Measurements from ENCODE around the gene FUBP1.
"Not testable (repeated sequence)": the region's sequence is repeated elsewhere in the genome, so short reads cannot be mapped to it uniquely, and the experiment has no call there.

The FUBP1 gene

GRCh38 chr1:77945345-77945744 is 33.5 kb downstream of the FUBP1 start:
- no peak for DNase-seq (ENCODE audit: low spot score)

- no peak for DNase-seq (ENCODE audit: low spot score)
Observed at GRCh38 chr1:77942400-77943140, 36.3 kb downstream of the FUBP1 start.

- no peak for DNase-seq (ENCODE audit: low spot score)
Observed at GRCh38 chr1:77940921-77941570, 37.8 kb downstream of the FUBP1 start.

GRCh38 chr1:77938651-77939050 is 40.2 kb downstream of the FUBP1 start:
- no peak for DNase-seq (ENCODE audit: low spot score)

- DNase-seq (ENCODE audit: low spot score): no peak
Observed at GRCh38 chr1:77929806-77930205, 49.1 kb downstream of the FUBP1 start.

GRCh38 chr1:77927414-77927813 is 51.5 kb downstream of the FUBP1 start:
- no peak for DNase-seq (ENCODE audit: low spot score)

GRCh38 chr1:77926561-77927357 is 52.1 kb downstream of the FUBP1 start:
- peak; percentile 8 for DNase-seq (ENCODE audit: low spot score)

GRCh38 chr1:77925956-77926355 is 52.9 kb downstream of the FUBP1 start:
- DNase-seq (ENCODE audit: low spot score): no peak

- no peak for DNase-seq (ENCODE audit: low spot score)
Observed at GRCh38 chr1:77925518-77925917, 53.4 kb downstream of the FUBP1 start.

GRCh38 chr1:77918918-77919317 is 60.0 kb downstream of the FUBP1 start:
- not testable (repeated sequence) for DNase-seq (ENCODE audit: low spot score)

- no peak for DNase-seq (ENCODE audit: low spot score)
Observed at GRCh38 chr1:77910116-77910515, 68.8 kb downstream of the FUBP1 start.

GRCh38 chr1:77906624-77907023 is 72.2 kb downstream of the FUBP1 start:
- no peak for DNase-seq (ENCODE audit: low spot score)

- DNase-seq (ENCODE audit: low spot score): no peak
Observed at GRCh38 chr1:77906019-77906545, 72.8 kb downstream of the FUBP1 start.

GRCh38 chr1:77905603-77906002 is 73.3 kb downstream of the FUBP1 start:
- no peak for DNase-seq (ENCODE audit: low spot score)

GRCh38 chr1:77900687-77901293 is 78.1 kb downstream of the FUBP1 start:
- no peak for DNase-seq (ENCODE audit: low spot score)

GRCh38 chr1:77899647-77900320 is 79.1 kb downstream of the FUBP1 start:
- no peak for DNase-seq (ENCODE audit: low spot score)
